ENCODE measurements around the gene CALCOCO1.

- TF ChIP-seq POLR2A (IDR thresholded peaks at IDR 0.05) = no peak
- TF ChIP-seq CTCF (IDR thresholded peaks at IDR 0.05) = no peak
These were observed 43.8 kb downstream of the CALCOCO1 start for GRCh38 chr12:53683494-53683893.
